GM10266 (cell line): ENCODE results near the gene KLHL20.
A peak's percentile ranks its signal among the peaks of the same experiment; 100 is the strongest.
"Not testable (repeated sequence)": the region's sequence is repeated elsewhere in the genome, so short reads cannot be mapped to it uniquely, and the experiment has no call there.

ENCODE experiments used
- DNase-seq: peaks from one replicate; pipeline ENCODE4 v3.0.0; 2012; ENCODE audit errors: extremely low spot score
- CTCF ChIP-seq: IDR thresholded peaks from 2 replicates; pipeline ENCODE4 v1.5.1; 2012; ENCODE audit warnings: mild to moderate bottlenecking, low read depth; ENCODE audit not compliant: control insufficient read depth, insufficient read depth; ENCODE audit errors: missing control alignments

The KLHL20 gene

GRCh38 chr1:173714759-173715537 lies at the start of gene KLHL20:
KLHL20 (plus strand) TSS chr1:173714981; CDS start chr1:173716044, 1,063 bp downstream.
- DNase-seq: peak; percentile 80
- peak; percentile 5 for TF ChIP-seq CTCF

GRCh38 chr1:173666646-173667045 lies 48.1 kb upstream of the KLHL20 start:
- no peak for TF ChIP-seq CTCF
- no peak for DNase-seq

- no peak for DNase-seq
- no peak for TF ChIP-seq CTCF
These were observed 45.3 kb upstream of the KLHL20 start, which contains the start of gene ANKRD45 for GRCh38 chr1:173669491-173669941. ANKRD45 (minus strand) TSS chr1:173669851; CDS start chr1:173659418, 10,433 bp downstream.

GRCh38 chr1:173674496-173674895 lies 40.3 kb upstream of the KLHL20 start:
- DNase-seq: not testable (repeated sequence)

GRCh38 chr1:173680152-173680551 lies 34.6 kb upstream of the KLHL20 start:
- DNase-seq: not testable (repeated sequence)

GRCh38 chr1:173682184-173682583 lies 32.6 kb upstream of the KLHL20 start:
- no peak for DNase-seq
- no peak for TF ChIP-seq CTCF

GRCh38 chr1:173683838-173684237 lies 30.9 kb upstream of the KLHL20 start:
- not testable (repeated sequence) for DNase-seq

- DNase-seq: not testable (repeated sequence)
These were observed 29.7 kb upstream of the KLHL20 start for GRCh38 chr1:173685121-173685520.

GRCh38 chr1:173688300-173688699 lies 26.5 kb upstream of the KLHL20 start:
- no peak for DNase-seq

More at GRCh38 chr1:173688300-173688699, 26.5 kb upstream of the KLHL20 start:
- TF ChIP-seq CTCF: no peak
